GM18508 (cell line): Measurements from ENCODE around the gene TNNT3.
"Not testable (repeated sequence)": the region's sequence is repeated elsewhere in the genome, so short reads cannot be mapped to it uniquely, and the experiment has no call there.

Experiments used
- ATAC-seq: cut with Tn5 transposase; IDR thresholded peaks from one replicate; pipeline ENCODE4 v1.9.1; 2021; ENCODE audit warnings: moderate number of reproducible peaks; ENCODE audit not compliant: insufficient read depth, unreplicated experiment

The TNNT3 gene

GRCh38 chr11:1919391-1920127 lies at the start of gene TNNT3:
TNNT3 (plus strand) TSS chr11:1919703; CDS start chr11:1922875, 3,172 bp downstream.
- no peak for ATAC-seq

GRCh38 chr11:1870326-1870696 lies 49.2 kb upstream of the TNNT3 start:
- no peak for ATAC-seq

- no peak for ATAC-seq
Measured at GRCh38 chr11:1870721-1871466, 48.6 kb upstream of the TNNT3 start.

GRCh38 chr11:1871531-1871930 lies 48.0 kb upstream of the TNNT3 start:
- no peak for ATAC-seq

GRCh38 chr11:1872267-1872985 lies 47.1 kb upstream of the TNNT3 start:
- ATAC-seq, result no peak

- no peak for ATAC-seq
Measured at GRCh38 chr11:1873048-1873812, 46.3 kb upstream of the TNNT3 start.

- ATAC-seq, result not testable (repeated sequence)
Measured at GRCh38 chr11:1873813-1874150, 45.7 kb upstream of the TNNT3 start.

- ATAC-seq, result not testable (repeated sequence)
Measured at GRCh38 chr11:1874441-1875092, 44.9 kb upstream of the TNNT3 start.

GRCh38 chr11:1875093-1875850 lies 44.2 kb upstream of the TNNT3 start:
- ATAC-seq, result no peak

- not testable (repeated sequence) for ATAC-seq
Measured at GRCh38 chr11:1875851-1876301, 43.6 kb upstream of the TNNT3 start.

GRCh38 chr11:1876361-1877063 lies 43.0 kb upstream of the TNNT3 start:
- ATAC-seq, result no peak

GRCh38 chr11:1877211-1878136 lies 42.0 kb upstream of the TNNT3 start:
- no peak for ATAC-seq

- ATAC-seq, result no peak
Measured at GRCh38 chr11:1878137-1879031, 41.1 kb upstream of the TNNT3 start.

- no peak for ATAC-seq
Measured at GRCh38 chr11:1879342-1879940, 40.1 kb upstream of the TNNT3 start.

GRCh38 chr11:1879941-1880720 lies 39.4 kb upstream of the TNNT3 start:
- ATAC-seq, result no peak
